Sigmoid colon (tissue), 7 donors: ENCODE results near the gene CCR5. TPM values are rescaled to one million over a fixed set of nuclear protein-coding genes. Genes with fewer than 3 reads are reported as not detected.

ENCODE experiments used
- DNase-seq: peaks from one replicate; pipeline ENCODE4 v3.0.0-alpha.2; 2019
- H3K27ac ChIP-seq, 4 donors: fragments of 200-600 bp; sonication (generic); one replicate each; pipeline ENCODE4 v1.5.1; 2016 to 2019; ENCODE audit warnings: mild to moderate bottlenecking in 1 of 4
- H3K27me3 ChIP-seq, 3 donors: fragments of 200-600 bp; sonication (generic); one replicate each; pipeline ENCODE4 v1.5.1; 2019; ENCODE audit warnings: mild to moderate bottlenecking in 1 of 3
- H3K36me3 ChIP-seq, 4 donors: fragments of 200-600 bp; sonication (generic); one replicate each; pipeline ENCODE4 v1.5.1; 2016 to 2019
- H3K4me1 ChIP-seq, 4 donors: fragments of 200-600 bp; sonication (generic); one replicate each; pipeline ENCODE4 v1.5.1; 2017 to 2019
- H3K4me3 ChIP-seq, 4 donors: fragments of 200-600 bp; sonication (generic); one replicate each; pipeline ENCODE4 v1.5.1; 2017 to 2019; ENCODE audit warnings: mild to moderate bottlenecking in 2 of 4, moderate library complexity in 1 of 4
- H3K9me3 ChIP-seq, 4 donors: fragments of 200-600 bp in 3 of 4; sonication (generic) in 3 of 4; one replicate each; pipeline versions ENCODE4 v1.5.1 to v1.6.1; 2013 to 2019
- CTCF ChIP-seq, 4 experiments: fragments of 450-650 bp in 3 of 4; fragments of 200-600 bp in 1 of 4; IDR thresholded peaks; one replicate each; pipeline ENCODE4 v1.5.1; 2016 to 2019; ENCODE audit warnings: antibody characterized with exemption in 4 of 4, mild to moderate bottlenecking in 3 of 4, moderate library complexity in 2 of 4
- EP300 ChIP-seq, 4 donors: sonication (generic); formaldehyde crosslinking; IDR thresholded peaks; one replicate each; pipeline ENCODE4 v1.6.1; 2017; ENCODE audit warnings: antibody characterized with exemption in 4 of 4
- POLR2A ChIP-seq, 2 donors: fragments of 450-650 bp; IDR thresholded peaks; one replicate each; pipeline ENCODE4 v1.6.1; 2016; ENCODE audit warnings: antibody characterized with exemption in 2 of 2, mild to moderate bottlenecking in 2 of 2, moderate library complexity in 2 of 2
- POLR2AphosphoS5 ChIP-seq, 4 donors: sonication (generic); formaldehyde crosslinking; IDR thresholded peaks; one replicate each; pipeline ENCODE4 v1.6.1; 2017; ENCODE audit warnings: antibody characterized with exemption in 4 of 4
- WGBS, 2 donors: extraction: QIAGEN DNeasy Blood & Tissue Kit; methylation state at CpG; one replicate each; pipeline ENCODE4 v1.1.7; 2013; 5-methylcytosine and 5-hydroxymethylcytosine counted together
- intact Hi-C: fragments of 100-400 bp; cut with DNase I; formaldehyde crosslinking; loops from one replicate; pipeline ENCODE4 v1.15.1; 2023
- polyA plus RNA-seq, 3 donors: library from polyadenylated mRNA; stranded (reverse); fragments of 200-250 nt; gene quantifications; one replicate each; pipeline ENCODE4 v1.2.3, GENCODE V29; 2013
- total RNA-seq, 4 donors: library from RNA; depleted of rRNA; stranded (reverse); fragments of >200 nt; gene quantifications; one replicate each; pipeline ENCODE4 v1.1.0, GENCODE V29; 2016
- donor health status: healthy with polysubstance abuse.
- donor health status: Bipolar disorder and iron deficiency.
- donor health status: healthy.

CCR5 gene
- total and polyA plus RNA-seq, 7 donors, result 0.36 to 3.9 (median 0.92) TPM; not detected in 1

- WGBS, 2 donors, result 8 to 49% methylated on average over 11 of the region's 11 CpGs
- Histone ChIP-seq H3K36me3 (no peaks in the 10 kb centered on the region), H3K4me3 (no peak overlapping the region), H3K27me3 (peaks cover 0 to 5% (median 0%) of the 10 kb centered on the region in 3 donors), H3K4me1 (no peaks in the 10 kb centered on the region), H3K27ac (peak overlapping the region; percentile 56 to 70 (median 58)), H3K9me3 (no peaks in the 10 kb centered on the region)
- no peak for TF ChIP-seq POLR2A (IDR thresholded peaks at IDR 0.05)
- TF ChIP-seq CTCF (IDR thresholded peaks at IDR 0.05), result no peak
- TF ChIP-seq POLR2AphosphoS5 (IDR thresholded peaks at IDR 0.05), result peak in 2 of 4 donors; percentile 29 to 59
- TF ChIP-seq EP300 (IDR thresholded peaks at IDR 0.05), result peak in 2 of 4 donors; percentile 39 to 46
- intact Hi-C loops, result no loop called here
- DNase-seq, result peak; percentile 70
Measured at GRCh38 chr3:46405301-46406019, 34.7 kb downstream of the CCR5 start.

- Histone ChIP-seq H3K36me3 (no peaks in the 10 kb centered on the region), H3K9me3 (no peaks in the 10 kb centered on the region), H3K4me3 (no peak overlapping the region), H3K4me1 (no peaks in the 10 kb centered on the region), H3K27me3 (peaks cover 0 to 5% (median 0%) of the 10 kb centered on the region in 3 donors), H3K27ac (peak overlapping the region; percentile 56 to 70 (median 58))
- intact Hi-C loops, result no loop called here
- 73 to 79% methylated on average over 4 of the region's 4 CpGs for WGBS, 2 donors
- DNase-seq, result peak; percentile 68
- TF ChIP-seq CTCF (IDR thresholded peaks at IDR 0.05), result no peak
- TF ChIP-seq EP300 (IDR thresholded peaks at IDR 0.05), result no peak
- TF ChIP-seq POLR2AphosphoS5 (IDR thresholded peaks at IDR 0.05), result no peak
- no peak for TF ChIP-seq POLR2A (IDR thresholded peaks at IDR 0.05)
Measured at GRCh38 chr3:46406443-46406787, 35.7 kb downstream of the CCR5 start.

- DNase-seq, result peak; percentile 76
- Histone ChIP-seq H3K4me1 (no peaks in the 10 kb centered on the region), H3K27ac (peak within 1 kb of the TSS; percentile 56 to 70 (median 58)), H3K9me3 (no peaks in the 10 kb centered on the region), H3K36me3 (no peaks in the 10 kb centered on the region), H3K27me3 (peaks cover 0 to 5% (median 0%) of the 10 kb centered on the region in 3 donors), H3K4me3 (peak within 1 kb of the TSS in 2 of 4 donors; percentile 20 to 21)
- intact Hi-C loops, result no loop called here
- TF ChIP-seq POLR2A (IDR thresholded peaks at IDR 0.05) (no peak), POLR2AphosphoS5 (IDR thresholded peaks at IDR 0.05) (peak in 3 of 4 donors; percentile 36 to 52 (median 39))
- WGBS, 2 donors, result 14 to 28% methylated on average over 20 of the region's 20 CpGs
Measured at GRCh38 chr3:46406788-46407611, 36.3 kb downstream of the CCR5 start, which contains the start of the genes CCR5AS and CCRL2. TSS of gene CCR5AS (minus strand) at chr3:46407066. TSS of gene CCRL2 (plus strand) at chr3:46407259. CDS start at chr3:46408080, 821 bp downstream.

GRCh38 chr3:46407970-46408369, 37.2 kb downstream of the CCR5 start:
- WGBS, 2 donors, result 48 to 74% methylated on average over 7 of the region's 7 CpGs
- H3K4me1 ChIP-seq, result no peaks in the 10 kb centered on the region
- TF ChIP-seq POLR2A (IDR thresholded peaks at IDR 0.05) (no peak), EP300 (IDR thresholded peaks at IDR 0.05) (no peak), POLR2AphosphoS5 (IDR thresholded peaks at IDR 0.05) (no peak), CTCF (IDR thresholded peaks at IDR 0.05) (no peak)
- no peak for DNase-seq
- intact Hi-C loops, result no loop called here
- no peaks in the 10 kb centered on the region for H3K36me3 ChIP-seq
- peaks cover 0 to 5% (median 0%) of the 10 kb centered on the region in 3 donors for H3K27me3 ChIP-seq
- H3K4me3 ChIP-seq, result peak overlapping the region in 2 of 4 donors; percentile 20 to 21
- H3K9me3 ChIP-seq, result no peaks in the 10 kb centered on the region
- H3K27ac ChIP-seq, result peak overlapping the region; percentile 56 to 70 (median 58)

GRCh38 chr3:46408853-46409252, 38.1 kb downstream of the CCR5 start:
- whole genome bisulfite sequencing, 2 donors, result 91 to 95% methylated on average over 7 of the region's 7 CpGs
- no peak for DNase-seq
- Histone ChIP-seq H3K4me3 (no peak overlapping the region), H3K27me3 (peaks cover 0 to 5% (median 0%) of the 10 kb centered on the region in 3 donors), H3K4me1 (no peaks in the 10 kb centered on the region), H3K9me3 (no peaks in the 10 kb centered on the region), H3K36me3 (no peaks in the 10 kb centered on the region), H3K27ac (no peak overlapping the region)
- intact Hi-C loops, result no loop called here
- TF ChIP-seq POLR2AphosphoS5 (IDR thresholded peaks at IDR 0.05) (no peak), POLR2A (IDR thresholded peaks at IDR 0.05) (no peak), EP300 (IDR thresholded peaks at IDR 0.05) (no peak), CTCF (IDR thresholded peaks at IDR 0.05) (no peak)
